H1 (cell line): ENCODE data around the gene SGSM1. TPM values are rescaled to one million over a fixed set of nuclear protein-coding genes. Genes with fewer than 3 reads are reported as not detected.

Source experiments
- CTCF ChIA-PET: fragments of 300-600 bp; sonication (Branson Sonifier 250); formaldehyde crosslinking; loops from one replicate; lab custom pipeline; 2021; ENCODE audit not compliant: partially characterized antibody; lab: Charles Lee
- POLR2A ChIA-PET: fragments of 300-600 bp; sonication (Branson Sonifier 250); formaldehyde crosslinking; loops from one replicate; lab custom pipeline; 2021; ENCODE audit warnings: inconsistent platforms; ENCODE audit not compliant: partially characterized antibody; lab: Charles Lee
- DNase-seq, 2 experiments: peaks; one replicate each; pipeline versions ENCODE4 v3.0.0 to v3.0.0-alpha.2; 2010 to 2022; ENCODE audit warnings: low spot score in 2 of 2, low read depth in 1 of 2, mixed read lengths in 1 of 2
- FAIRE-seq: peaks from 2 replicates; lab custom pipeline; 2011; peaks lifted over from hg19 to GRCh38; lab: Jason Lieb, UNC
- H2AFZ ChIP-seq: 2 replicates; pipeline ENCODE4 v1.8.1; 2012; ENCODE audit warnings: low read length, inconsistent platforms
- H2AK5ac ChIP-seq: 2 replicates; pipeline ENCODE4 v1.6.1; 2013; ENCODE audit warnings: low read depth, low read length
- H2BK120ac ChIP-seq: replicated peaks from 2 replicates; pipeline ENCODE3; 2013; ENCODE audit warnings: low read depth, low read length, inconsistent platforms
- H2BK12ac ChIP-seq: 2 replicates; pipeline ENCODE4 v1.6.1; 2013; ENCODE audit warnings: low read depth, low read length
- H2BK15ac ChIP-seq: 2 replicates; pipeline ENCODE4 v1.6.1; 2013; ENCODE audit warnings: low read length
- H2BK20ac ChIP-seq: 2 replicates; pipeline ENCODE4 v1.6.1; 2013; ENCODE audit warnings: low read length
- H2BK5ac ChIP-seq: 2 replicates; pipeline ENCODE4 v1.6.1; 2013; ENCODE audit warnings: low read depth, low read length
- H3K14ac ChIP-seq: 2 replicates; pipeline ENCODE4 v1.6.1; 2013; ENCODE audit warnings: inconsistent platforms; ENCODE audit not compliant: insufficient read length
- H3K18ac ChIP-seq: 2 replicates; pipeline ENCODE4 v1.6.1; 2013; ENCODE audit warnings: low read length; ENCODE audit errors: extremely low read depth
- H3K23ac ChIP-seq: 2 replicates; pipeline ENCODE4 v1.6.1; 2013; ENCODE audit warnings: inconsistent platforms; ENCODE audit not compliant: insufficient read length
- H3K23me2 ChIP-seq: 2 replicates; pipeline ENCODE4 v1.6.1; 2013; ENCODE audit warnings: low read depth, low read length
- H3K27ac ChIP-seq: 2 replicates; pipeline ENCODE4 v1.6.1; 2011; ENCODE audit warnings: low read depth, low read length, inconsistent platforms
- H3K27me3 ChIP-seq, 4 experiments: replicated peaks in 1 of 4; 1 replicate in 1 of 4; 2 replicates in 3 of 4; pipeline versions ENCODE4 v1.6.1 to v1.8.1; 2011 to 2013; ENCODE audit warnings: low read length in 3 of 4, mild to moderate bottlenecking in 3 of 4, inconsistent platforms in 2 of 4, mixed read lengths in 2 of 4, moderate library complexity in 1 of 4; ENCODE audit not compliant: control insufficient read depth in 3 of 4, insufficient read depth in 3 of 4; ENCODE audit errors: extremely low read depth in 1 of 4
- H3K36me3 ChIP-seq, 4 experiments: 2 replicates each; pipeline versions ENCODE4 v1.6.1 to v1.8.1; 2011 to 2013; ENCODE audit warnings: mild to moderate bottlenecking in 4 of 4, low read length in 3 of 4, moderate library complexity in 2 of 4, control low read depth in 1 of 4, inconsistent platforms in 1 of 4; ENCODE audit not compliant: insufficient read depth in 4 of 4, control insufficient read depth in 2 of 4
- H3K4ac ChIP-seq: replicated peaks from 2 replicates; pipeline ENCODE3; 2013; ENCODE audit warnings: low read length, low read depth, mixed read lengths, inconsistent platforms; ENCODE audit not compliant: insufficient read length
- H3K4me1 ChIP-seq, 4 experiments: replicated peaks in 1 of 4; 1 replicate in 1 of 4; 2 replicates in 3 of 4; pipeline versions ENCODE4 v1.6.1 to v1.8.1; 2011 to 2013; ENCODE audit warnings: low read length in 3 of 4, inconsistent platforms in 2 of 4, mixed read lengths in 1 of 4; ENCODE audit not compliant: insufficient read depth in 4 of 4, control insufficient read depth in 3 of 4
- H3K4me2 ChIP-seq, 2 experiments: 2 replicates each; pipeline versions ENCODE4 v1.6.1 to v1.8.1; 2011 to 2013; ENCODE audit warnings: low read depth in 2 of 2, low read length in 2 of 2, control low read depth in 1 of 2, inconsistent platforms in 1 of 2, mild to moderate bottlenecking in 1 of 2; ENCODE audit not compliant: insufficient read depth in 1 of 2
- H3K4me3 ChIP-seq, 4 experiments: fragments of 200-600, 300-600 bp in 1 of 4; sonication (generic), shearing (Covaris generic), sonication (Bioruptor Twin) in 1 of 4; 2 replicates each; pipeline versions ENCODE4 v1.5.1 to v1.8.1; 2011 to 2016; ENCODE audit warnings: low read length in 4 of 4, low read depth in 3 of 4, control low read depth in 2 of 4, inconsistent platforms in 2 of 4, mild to moderate bottlenecking in 2 of 4, mixed read lengths in 1 of 4, moderate library complexity in 1 of 4; ENCODE audit not compliant: insufficient read depth in 2 of 4; ENCODE audit errors: extremely low read depth in 1 of 4
- H3K56ac ChIP-seq: replicated peaks from 2 replicates; pipeline ENCODE3; 2013; ENCODE audit warnings: low read depth, mild to moderate bottlenecking, mixed read lengths, low read length, inconsistent platforms; ENCODE audit not compliant: insufficient read length
- H3K79me1 ChIP-seq: 2 replicates; pipeline ENCODE4 v1.6.1; 2013; ENCODE audit warnings: low read depth, low read length, control low read depth
- H3K79me2 ChIP-seq, 2 experiments: 2 replicates each; pipeline versions ENCODE4 v1.6.1 to v1.8.1; 2012 to 2013; ENCODE audit warnings: low read length in 2 of 2, mild to moderate bottlenecking in 2 of 2, inconsistent platforms in 1 of 2; ENCODE audit not compliant: insufficient read depth in 2 of 2, control insufficient read depth in 1 of 2
- H3K9ac ChIP-seq, 4 experiments: replicated peaks in 1 of 4; 1 replicate in 1 of 4; 2 replicates in 3 of 4; pipeline versions ENCODE4 v1.6.1 to v1.8.1; 2011 to 2013; ENCODE audit warnings: low read depth in 3 of 4, low read length in 3 of 4, control low read depth in 2 of 4, mild to moderate bottlenecking in 2 of 4, moderate library complexity in 2 of 4, inconsistent platforms in 1 of 4; ENCODE audit errors: extremely low read depth in 1 of 4
- H3K9me3 ChIP-seq, 2 experiments: 2 replicates each; pipeline versions ENCODE4 v1.6.1 to v1.8.1; 2012 to 2013; ENCODE audit warnings: mild to moderate bottlenecking in 2 of 2, moderate library complexity in 2 of 2, control low read depth in 1 of 2, inconsistent platforms in 1 of 2, low read depth in 1 of 2, low read length in 1 of 2, mixed read lengths in 1 of 2; ENCODE audit not compliant: insufficient read depth in 2 of 2
- H4K20me1 ChIP-seq, 2 experiments: replicated peaks in 1 of 2; 2 replicates each; pipeline versions ENCODE3 to v1.8.1; 2011 to 2013; ENCODE audit warnings: inconsistent platforms in 2 of 2, low read length in 2 of 2, mild to moderate bottlenecking in 1 of 2; ENCODE audit not compliant: insufficient read depth in 2 of 2, control insufficient read depth in 1 of 2
- H4K5ac ChIP-seq: 2 replicates; pipeline ENCODE4 v1.6.1; 2013; ENCODE audit warnings: low read length, low read depth, mixed read lengths, inconsistent platforms; ENCODE audit not compliant: insufficient read length
- H4K8ac ChIP-seq: 2 replicates; pipeline ENCODE4 v1.8.0; 2013; ENCODE audit warnings: mild to moderate bottlenecking, moderate library complexity, low read length, inconsistent platforms; ENCODE audit not compliant: insufficient read depth; ENCODE audit errors: extremely low read depth
- H4K91ac ChIP-seq: replicated peaks from 2 replicates; pipeline ENCODE3; 2013; ENCODE audit warnings: low read length, mixed read lengths, inconsistent platforms; ENCODE audit not compliant: insufficient read length
- CHD1 ChIP-seq: IDR thresholded peaks from 2 replicates; pipeline ENCODE4 v1.6.1; 2012; ENCODE audit warnings: low read depth, low read length, improper control_type of control experiment
- CTCF ChIP-seq, 3 experiments: IDR thresholded peaks; 1 replicate in 2 of 3; 2 replicates in 1 of 3; pipeline versions ENCODE4 v1.5.1 to v1.6.1; 2011; ENCODE audit warnings: low read length in 3 of 3, mild to moderate bottlenecking in 3 of 3, inconsistent platforms in 2 of 3, low read depth in 1 of 3, moderate library complexity in 1 of 3; ENCODE audit not compliant: insufficient read depth in 1 of 3; ENCODE audit errors: control extremely low read depth in 1 of 3
- GTF2F1 ChIP-seq: IDR thresholded peaks from 2 replicates; pipeline ENCODE4 v1.6.1; 2012; ENCODE audit warnings: low read depth, low read length, improper control_type of control experiment, borderline replicate concordance
- JUN ChIP-seq: IDR thresholded peaks from 2 replicates; pipeline ENCODE4 v1.6.1; 2011; ENCODE audit warnings: low read depth, mild to moderate bottlenecking, improper control_type of control experiment, low read length
- KDM1A ChIP-seq: fragments of 200-600, 300-600 bp; sonication (generic); IDR thresholded peaks from 2 replicates; pipeline ENCODE4 v1.7.1; 2016; ENCODE audit warnings: mild to moderate bottlenecking, low read length, borderline replicate concordance
- PHF8 ChIP-seq: fragments of 200-600 bp; sonication (generic); conservative IDR thresholded peaks from 2 replicates; pipeline ENCODE4 v1.7.1; 2012; ENCODE audit warnings: low read depth, mild to moderate bottlenecking, inconsistent platforms, low read length, moderate library complexity
- POLR2A ChIP-seq, 2 experiments: IDR thresholded peaks; 1 replicate in 1 of 2; 2 replicates in 1 of 2; pipeline ENCODE4 v1.6.1; 2011; ENCODE audit warnings: low read depth in 2 of 2, low read length in 2 of 2, mild to moderate bottlenecking in 2 of 2; ENCODE audit errors: control extremely low read depth in 1 of 2
- RBBP5 ChIP-seq: IDR thresholded peaks from 2 replicates; pipeline ENCODE4 v1.7.1; 2012; ENCODE audit warnings: low read depth, mild to moderate bottlenecking, inconsistent platforms, low read length, moderate library complexity, borderline replicate concordance
- SIN3A ChIP-seq, 2 experiments: IDR thresholded peaks in 1 of 2; conservative IDR thresholded peaks in 1 of 2; 2 replicates each; pipeline ENCODE4 v1.6.1; 2011 to 2012; ENCODE audit warnings: low read length in 2 of 2, improper control_type of control experiment in 1 of 2, low read depth in 1 of 2, mild to moderate bottlenecking in 1 of 2
- SIRT6 ChIP-seq: IDR thresholded peaks from one replicate; pipeline ENCODE4 v1.7.1; 2012; ENCODE audit warnings: low read length, inconsistent platforms
- SP2 ChIP-seq: IDR thresholded peaks from 2 replicates; pipeline ENCODE4 v1.6.1; 2012; ENCODE audit warnings: mild to moderate bottlenecking, low read length, inconsistent platforms
- WGBS, 2 experiments: shearing (Covaris generic) in 1 of 2; methylation state at CpG; one replicate each; pipeline versions ENCODE4 v1.1.6 to v1.1.7; 2013 to 2015; ENCODE audit warnings: low lambda C conversion rate in 2 of 2, mixed read lengths in 2 of 2, inconsistent platforms in 1 of 2, low coverage in 1 of 2, missing lambda C conversion rate in 1 of 2; ENCODE audit not compliant: insufficient replicate concordance in 2 of 2, insufficient coverage in 1 of 2, insufficient read length in 1 of 2; ENCODE audit errors: extremely low coverage in 1 of 2, missing lambda C conversion rate in 1 of 2; 5-methylcytosine and 5-hydroxymethylcytosine counted together
- polyA plus RNA-seq, 7 experiments: library from polyadenylated mRNA; depleted of rRNA in 3 of 7; stranded (reverse) in 5 of 7; unstranded in 2 of 7; fragments of >200 nt in 5 of 7; fragments of 200-250 nt in 2 of 7; gene quantifications; 1 replicate in 5 of 7; 2 replicates in 1 of 7; 4 replicates in 1 of 7; pipeline versions ENCODE4 v1.2.1 to v1.2.3, GENCODE V29; 2011 to 2013; ENCODE audit warnings: missing spikeins in 2 of 7, mixed read lengths in 2 of 7
- total RNA-seq: library from RNA; stranded (reverse); fragmentation: NEBNext Ultra II Directional; extraction: Animal tissue kit (Norgen Biotek cat#: 25700); gene quantifications from 2 replicates; pipeline ENCODE4 v1.2.1, GENCODE V29; 2021

The SGSM1 gene
- total and polyA plus RNA-seq, 2 of the 8 experiments (the other 6 are each of a cell fraction or from before 2014, with no cell fraction given) = 2.8 to 5.2 TPM

GRCh38 chr22:24961217-24961844 lies 155.3 kb downstream of the SGSM1 start:
- no peaks in the 10 kb centered on the region; a peak in 1 of 7 replicates for H3K4me1 ChIP-seq
- H3K4me3 ChIP-seq = no peak overlapping the region
- no peak overlapping the region for H3K14ac ChIP-seq
- no peak overlapping the region for H2BK12ac ChIP-seq
- no peak overlapping the region for H3K9ac ChIP-seq
- H2BK20ac ChIP-seq = no peak overlapping the region
- H3K79me1 ChIP-seq = peaks cover 13% of the 10 kb centered on the region
- H2AK5ac ChIP-seq = no peak overlapping the region
- DNase-seq (no peak), FAIRE-seq (no peak)
- H3K27me3 ChIP-seq = no peaks in the 10 kb centered on the region
- H4K91ac ChIP-seq = no peak overlapping the region
- no peaks in the 10 kb centered on the region for H3K23me2 ChIP-seq
- H3K79me2 ChIP-seq = peaks cover 0 to 31% of the 10 kb centered on the region in 2 experiments; a peak in 2 of 4 replicates
- no peak overlapping the region for H2BK15ac ChIP-seq
- H3K18ac ChIP-seq = no peak overlapping the region
- H4K20me1 ChIP-seq = peaks cover 0 to 2% of the 10 kb centered on the region in 2 experiments
- ChIA-PET CTCF (interaction anchor here (0.7 to 3.9 kb wide), 8 partner anchors 22 to 95 kb away, joined by 3 to 15 read pairs (median 5); no protein-coding TSS in a partner anchor), POLR2A (interaction anchor here (1.3 to 2.2 kb wide), 3 partner anchors 8 to 11 kb away, joined by 3 to 4 read pairs (median 4); partner anchors contain the start of gene KIAA1671)
- no peak overlapping the region for H3K27ac ChIP-seq
- no peak overlapping the region for H2BK120ac ChIP-seq
- no peak overlapping the region for H2BK5ac ChIP-seq
- no peak overlapping the region for H4K5ac ChIP-seq
- H3K4ac ChIP-seq = no peak overlapping the region
- H2AFZ ChIP-seq = no peak overlapping the region
- 87% methylated on average over 11 of the region's 11 CpGs; no CpG with 5 or more reads in 1 of the 2 experiments for WGBS, 2 experiments
- no peak overlapping the region for H3K4me2 ChIP-seq
- H3K23ac ChIP-seq = no peak overlapping the region
- no peak overlapping the region for H3K56ac ChIP-seq
- H4K8ac ChIP-seq = no peak overlapping the region
- H3K9me3 ChIP-seq = no peaks in the 10 kb centered on the region
- no peaks in the 10 kb centered on the region for H3K36me3 ChIP-seq
- TF ChIP-seq RBBP5 (no peak), CHD1 (no peak), PHF8 (no peak), SP2 (no peak), KDM1A (no peak), POLR2A (IDR thresholded peaks at IDR 0.05; ENCODE audit: control extremely low read depth in 1 of 2, low read depth in 2 of 2, low read length in 2 of 2) (no peak), CTCF (IDR thresholded peaks at IDR 0.05; ENCODE audit: control extremely low read depth in 1 of 3, insufficient read depth in 1 of 3, low read depth in 1 of 3, low read length in 3 of 3) (no peak), GTF2F1 (no peak), JUN (no peak), SIRT6 (no peak), SIN3A (conservative IDR thresholded peaks at IDR 0.05 in 1 of 2, IDR thresholded peaks at IDR 0.05 in 1 of 2; ENCODE audit: low read depth in 1 of 2, low read length in 2 of 2) (no peak)
